Measurements from ENCODE around the gene CCDC121.
"Not testable (repeated sequence)": the region's sequence is repeated elsewhere in the genome, so short reads cannot be mapped to it uniquely, and the experiment has no call there.

Gene CCDC121

DNA sequence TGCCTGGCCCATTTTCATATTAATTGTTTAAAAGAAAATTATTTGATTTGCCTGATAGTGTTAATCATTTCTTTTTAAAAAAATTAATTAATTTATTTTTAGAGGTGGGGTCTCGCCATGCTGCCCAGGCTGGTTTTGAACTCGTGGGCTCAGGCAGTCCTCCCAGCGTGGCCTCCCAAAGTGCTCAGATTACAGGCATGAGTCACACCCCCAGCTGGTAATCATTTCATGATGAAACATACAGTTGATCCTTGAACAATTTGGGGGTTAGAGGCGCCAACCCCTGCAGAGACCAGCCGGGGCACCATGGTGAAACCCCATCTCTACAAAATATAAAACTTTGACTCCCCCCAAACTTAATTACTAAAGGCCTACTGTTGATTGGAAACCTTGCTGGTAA is 8.0 kb upstream of the CCDC121 start:
- no peak for DNase-seq
- ATAC-seq, result no peak

DNA sequence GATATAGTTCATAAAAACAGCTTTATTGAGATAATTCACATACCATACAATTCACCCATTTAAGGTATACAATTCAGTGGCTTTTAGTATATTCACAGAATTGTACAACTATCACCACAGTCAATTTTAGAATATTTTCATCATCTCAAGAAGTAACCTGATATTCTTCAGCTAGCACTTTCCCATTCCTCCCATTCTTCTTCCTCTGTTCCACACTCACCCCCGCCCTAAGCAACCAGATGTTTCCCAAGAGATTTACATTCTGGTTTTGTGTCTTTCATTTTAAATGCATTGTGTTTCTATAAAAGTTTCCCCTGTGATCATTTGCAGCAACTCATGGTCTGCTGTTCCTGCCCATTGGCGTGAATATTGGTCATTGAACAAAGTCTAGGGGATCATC is 5.5 kb upstream of the CCDC121 start:
- DNase-seq (no peak), ATAC-seq (no peak)

DNA sequence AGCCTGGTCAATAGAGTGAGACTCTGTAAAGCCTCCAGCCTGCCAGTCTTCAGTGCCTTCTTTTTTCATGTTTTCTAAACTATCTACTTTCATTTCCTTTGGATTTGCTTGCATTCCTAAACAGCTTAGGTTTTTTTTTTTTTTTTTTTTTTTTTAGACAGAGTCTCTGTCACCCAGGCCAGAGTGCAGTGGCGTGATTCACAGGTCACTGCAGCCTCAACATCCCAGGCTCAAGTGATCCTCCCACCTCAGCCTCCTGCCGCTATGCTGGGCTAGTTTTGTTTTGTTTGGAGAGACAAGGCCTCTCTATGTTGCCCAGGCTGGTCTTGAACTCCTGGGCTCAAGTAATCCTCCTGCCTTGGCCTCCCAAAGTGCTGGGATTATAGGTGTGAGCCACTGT is 1.4 kb upstream of the CCDC121 start:
- DNase-seq, ATAC-seq: not testable (repeated sequence)

DNA sequence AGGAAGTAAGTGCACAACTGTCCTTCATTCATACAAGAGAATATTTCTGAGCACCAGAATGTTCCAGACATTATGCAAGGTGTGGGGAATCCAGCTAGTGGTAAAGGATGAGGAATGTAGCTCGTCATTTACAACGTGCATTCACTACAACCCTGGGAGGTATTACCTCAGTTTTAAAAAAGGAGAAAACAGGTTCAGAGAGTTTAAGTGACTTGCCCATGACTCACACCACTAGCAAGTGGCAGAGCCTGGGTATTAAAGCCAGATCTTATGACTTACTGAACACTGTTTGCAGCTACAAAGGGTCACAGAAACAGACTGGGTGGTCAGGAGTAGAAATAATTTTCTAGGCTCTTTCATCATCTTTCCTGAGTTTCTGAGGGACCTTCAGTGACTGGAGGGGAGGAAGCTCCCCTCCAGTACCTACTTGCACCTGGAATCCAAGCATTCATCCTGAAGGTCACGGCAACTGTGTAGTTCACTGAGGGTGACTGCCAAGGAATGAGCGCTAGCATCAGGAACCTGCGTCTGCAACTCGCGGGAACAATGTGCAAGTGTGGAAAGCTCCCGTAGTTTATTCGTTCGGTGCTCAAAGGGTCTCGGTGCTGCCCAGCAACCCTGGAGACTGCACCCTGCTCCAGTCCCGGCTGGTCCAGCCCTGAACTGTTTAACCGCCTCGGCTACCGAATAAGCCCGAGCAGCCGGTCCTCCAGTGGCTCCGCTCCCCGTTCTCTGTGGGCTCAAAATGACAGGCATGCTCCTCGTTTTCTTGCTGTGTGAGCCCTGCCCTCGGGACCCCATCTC is 647 bp downstream of the CCDC121 start:
- no peak for DNase-seq

DNA sequence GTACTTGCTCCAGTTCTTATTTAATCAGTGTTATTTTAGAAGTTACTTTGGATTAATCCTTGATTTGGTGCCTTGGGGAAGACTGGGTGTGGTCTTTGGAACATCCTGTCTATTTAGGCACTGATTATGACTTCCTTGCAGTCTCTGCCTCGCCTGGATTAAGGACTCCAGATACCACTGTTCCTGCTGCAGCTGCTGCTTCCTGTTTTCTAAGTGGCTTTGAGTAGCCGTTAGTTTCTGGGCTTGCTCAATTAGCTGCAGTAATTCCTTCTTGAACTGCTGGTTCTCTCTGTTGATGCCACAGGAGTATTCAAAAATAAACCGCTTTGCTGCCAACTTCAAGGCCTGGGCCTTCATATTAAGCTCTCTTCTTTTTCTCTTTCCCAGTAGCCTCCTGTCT is 1.9 kb downstream of the CCDC121 start:
- not testable (repeated sequence) for DNase-seq, ATAC-seq

More for the DNA sequence above, 647 bp downstream of the CCDC121 start:
- peak; percentile 42 for ATAC-seq

DNA sequence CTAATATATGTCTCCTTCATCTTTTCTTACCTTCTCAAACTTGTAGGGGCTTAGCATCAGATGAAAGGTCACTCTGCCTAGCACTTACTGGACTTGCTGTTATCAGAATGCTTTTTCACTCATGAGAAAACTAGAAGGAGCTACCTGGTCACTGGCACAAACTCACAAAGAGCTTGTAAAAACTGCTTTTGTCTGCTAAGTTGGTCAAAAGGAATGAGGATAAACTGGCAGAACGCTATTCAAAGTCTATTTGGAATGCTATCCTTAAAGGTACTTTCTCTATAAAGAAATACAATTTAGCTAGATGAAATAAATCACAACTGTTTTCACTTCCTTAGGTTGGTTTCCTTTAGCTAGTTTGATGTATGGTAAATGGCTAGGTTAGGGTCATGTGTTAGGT is 2.5 kb downstream of the CCDC121 start:
- not testable (repeated sequence) for ATAC-seq, DNase-seq

DNA sequence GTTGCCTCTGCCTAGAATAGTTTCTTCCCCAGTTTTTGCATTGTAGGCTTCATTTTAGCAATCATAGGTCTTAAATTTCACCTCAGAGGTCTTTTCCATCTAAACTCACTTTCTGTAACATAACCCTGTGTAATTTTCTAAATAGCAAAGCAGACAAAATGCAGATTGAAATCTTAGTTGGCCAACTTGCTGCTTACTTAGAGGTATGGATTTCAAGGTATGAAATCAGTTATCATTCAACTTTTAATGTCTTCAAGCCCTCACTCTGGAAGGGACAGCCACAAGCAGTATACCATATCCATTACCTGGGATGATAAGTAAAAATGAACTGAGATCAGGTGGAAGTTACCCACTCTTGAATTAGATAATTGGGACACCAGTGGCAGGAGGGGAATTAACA is 3.9 kb downstream of the CCDC121 start:
- ATAC-seq (no peak), DNase-seq (no peak)

DNA sequence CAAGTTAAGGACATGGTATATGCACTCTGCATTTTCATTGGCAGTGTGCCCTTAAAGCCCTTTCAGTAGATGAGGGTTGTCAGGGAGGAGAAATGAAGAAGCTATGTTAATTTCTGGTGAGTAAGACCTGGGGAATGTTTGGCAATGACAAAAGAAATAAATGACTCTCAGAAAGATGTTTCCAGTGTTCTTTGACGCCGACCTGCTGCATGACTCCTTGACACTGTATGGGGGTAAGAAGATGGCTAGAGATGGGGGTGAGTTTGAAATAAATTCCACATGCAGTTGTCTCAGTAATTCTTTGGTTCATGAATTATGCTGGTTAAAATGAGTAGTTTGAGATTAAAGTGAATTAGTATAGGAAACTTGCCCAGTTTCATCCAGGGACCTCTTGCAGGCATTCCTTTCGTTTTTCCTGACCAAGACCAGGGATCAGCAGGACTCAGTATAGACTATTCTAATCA is 5.9 kb downstream of the CCDC121 start:
- DNase-seq (no peak), ATAC-seq (peak; percentile 38)

DNA sequence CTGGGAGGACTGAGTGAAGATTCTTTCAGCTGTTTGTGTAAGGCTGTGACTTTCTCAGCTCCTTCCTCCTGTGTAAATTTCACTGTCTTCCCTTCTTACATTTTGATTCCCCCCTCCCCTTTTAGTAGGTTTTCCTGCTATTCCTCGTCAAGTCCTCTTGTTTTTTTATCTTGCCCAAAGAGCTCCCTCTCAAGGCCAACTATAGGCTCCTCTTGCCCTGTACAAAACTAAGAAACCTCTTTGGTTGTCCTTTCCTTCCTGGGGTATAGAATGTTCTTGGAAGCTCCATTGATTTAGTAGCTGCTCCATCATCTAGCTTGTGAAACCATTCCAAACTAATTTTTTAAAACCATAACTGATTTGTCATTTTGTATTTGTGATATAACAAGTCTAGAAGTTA is 7.3 kb downstream of the CCDC121 start:
- ATAC-seq (no peak), DNase-seq (no peak)

DNA sequence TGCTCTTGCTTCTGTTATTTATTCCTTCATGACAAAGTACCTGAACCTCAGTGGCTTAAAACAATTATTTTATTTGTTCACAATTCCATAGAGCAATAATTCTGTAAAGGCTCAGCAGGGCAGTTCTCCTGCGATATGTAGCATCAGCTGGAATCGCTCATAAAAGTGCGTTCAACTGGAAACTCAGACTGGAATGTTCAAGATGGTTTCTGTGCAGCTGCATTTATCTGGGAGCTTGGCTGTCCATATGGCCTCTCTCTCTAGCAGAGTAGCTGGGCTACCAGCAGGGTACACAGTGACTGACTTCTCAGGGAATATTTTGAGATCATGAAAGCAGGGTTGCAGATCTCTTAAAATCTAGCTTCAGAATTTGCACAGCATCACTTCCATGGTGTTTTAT is 13.5 kb downstream of the CCDC121 start:
- no peak for DNase-seq
- ATAC-seq, result no peak

DNA sequence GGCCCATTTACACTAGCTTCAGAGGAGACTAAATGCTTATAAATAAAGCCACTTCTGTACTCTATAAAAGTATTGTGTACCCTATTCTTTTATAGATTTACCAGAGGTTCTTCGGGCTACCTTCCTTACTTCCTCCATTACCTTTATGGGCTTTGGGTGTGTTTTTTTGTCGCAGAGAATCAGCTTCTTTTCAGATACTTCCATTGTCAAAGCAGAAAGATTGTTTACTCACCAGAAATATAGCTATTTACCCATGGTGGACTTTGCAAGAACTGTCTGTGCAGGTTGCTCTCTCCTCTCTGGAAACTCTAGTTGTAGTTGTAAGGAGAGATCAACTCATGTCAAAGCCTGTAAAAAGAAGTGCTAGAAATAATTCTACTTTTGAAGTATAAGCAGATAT is 14.8 kb downstream of the CCDC121 start:
- ATAC-seq, result no peak
- no peak for DNase-seq

DNA sequence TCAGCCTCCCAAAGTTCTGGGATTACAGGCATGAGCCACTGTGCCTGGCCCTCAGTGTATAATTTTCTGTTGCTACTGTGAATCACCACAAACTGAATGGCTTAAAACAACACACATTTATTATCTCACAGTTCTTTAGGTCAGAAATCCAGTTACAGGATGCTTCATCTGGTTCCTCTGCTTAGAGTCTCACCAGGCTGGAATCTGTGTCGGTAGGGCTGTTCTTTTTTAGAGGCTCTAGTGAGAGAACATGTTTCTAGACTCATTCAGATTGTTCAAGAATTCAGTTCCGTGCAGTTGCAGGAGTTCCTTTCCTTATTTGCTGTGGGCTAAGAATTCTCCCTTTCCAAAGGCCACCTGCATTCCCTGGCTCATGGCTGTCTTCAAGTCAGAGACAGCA is 22.2 kb downstream of the CCDC121 start:
- ATAC-seq (no peak), DNase-seq (no peak)

DNA sequence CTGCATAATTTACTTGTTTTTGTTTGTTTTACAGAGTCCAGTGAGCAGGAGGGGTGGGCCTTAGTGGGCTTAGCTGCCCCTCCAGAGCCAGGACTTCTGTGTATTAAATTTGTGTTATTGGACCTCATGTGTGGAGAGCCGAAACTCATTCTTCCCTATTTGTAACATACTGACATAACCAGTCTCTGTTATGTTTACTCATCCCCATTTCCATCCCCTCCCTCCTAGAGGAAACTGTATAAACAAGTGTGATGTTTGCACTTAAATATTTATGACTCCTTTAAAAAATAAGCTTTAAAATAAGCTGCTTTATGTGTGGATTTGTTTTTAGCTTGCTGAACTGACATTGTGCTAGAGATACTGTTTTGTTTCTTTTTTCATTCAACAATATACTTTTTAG is 32.2 kb downstream of the CCDC121 start:
- DNase-seq (no peak), ATAC-seq (no peak)

DNA sequence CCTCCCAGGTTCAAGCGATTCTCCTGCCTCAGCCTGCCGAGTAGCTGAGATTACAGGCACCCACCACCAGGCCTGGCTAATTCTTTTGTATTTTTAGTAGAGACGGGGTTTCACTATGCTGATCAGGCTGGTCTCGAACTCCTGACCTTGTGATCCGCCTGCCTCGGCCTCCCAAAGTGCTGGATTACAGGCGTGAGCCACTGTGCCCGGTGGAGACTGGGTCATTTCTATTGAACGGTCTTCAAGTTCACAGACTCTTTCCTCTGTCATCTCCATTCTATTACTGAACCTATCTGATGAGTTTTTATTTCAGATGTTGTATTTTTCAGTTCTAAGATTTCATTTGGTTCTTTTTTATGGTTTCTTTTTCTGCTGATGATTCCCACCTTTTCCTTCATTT is 33.4 kb downstream of the CCDC121 start:
- not testable (repeated sequence) for ATAC-seq, DNase-seq

DNA sequence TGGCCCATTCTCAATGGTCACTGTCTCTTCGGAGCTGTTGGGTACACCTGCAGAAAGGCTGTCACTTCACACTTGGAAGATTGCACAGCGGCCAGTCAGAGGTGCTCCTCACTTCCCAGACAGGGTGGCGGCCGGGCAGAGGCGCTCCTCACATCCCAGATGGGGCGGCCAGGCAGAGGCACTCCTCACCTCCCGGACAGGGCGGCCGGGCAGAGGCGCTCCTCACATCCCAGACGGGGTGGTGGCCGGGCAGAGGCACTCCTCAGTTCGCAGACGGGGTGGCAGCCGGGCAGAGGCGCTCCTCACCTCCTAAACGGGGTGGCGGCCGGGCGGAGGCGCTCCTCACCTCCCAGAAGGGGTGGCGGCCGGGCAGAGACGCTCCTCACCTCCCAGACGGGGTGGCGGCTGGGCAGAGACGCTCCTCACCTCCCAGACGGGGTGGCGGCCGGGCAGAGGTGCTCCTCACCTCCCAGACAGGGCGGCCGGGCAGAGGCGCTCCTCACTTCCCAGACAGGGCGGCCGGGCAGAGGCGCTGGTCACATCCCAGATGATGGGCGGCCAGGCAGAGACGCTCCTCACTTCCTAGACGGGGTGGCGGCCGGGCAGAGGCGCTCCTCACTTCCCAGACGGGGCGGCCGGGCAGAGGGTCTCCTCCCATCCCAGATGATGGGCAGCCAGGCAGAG is 34.6 kb downstream of the CCDC121 start:
- not testable (repeated sequence) for DNase-seq, ATAC-seq

DNA sequence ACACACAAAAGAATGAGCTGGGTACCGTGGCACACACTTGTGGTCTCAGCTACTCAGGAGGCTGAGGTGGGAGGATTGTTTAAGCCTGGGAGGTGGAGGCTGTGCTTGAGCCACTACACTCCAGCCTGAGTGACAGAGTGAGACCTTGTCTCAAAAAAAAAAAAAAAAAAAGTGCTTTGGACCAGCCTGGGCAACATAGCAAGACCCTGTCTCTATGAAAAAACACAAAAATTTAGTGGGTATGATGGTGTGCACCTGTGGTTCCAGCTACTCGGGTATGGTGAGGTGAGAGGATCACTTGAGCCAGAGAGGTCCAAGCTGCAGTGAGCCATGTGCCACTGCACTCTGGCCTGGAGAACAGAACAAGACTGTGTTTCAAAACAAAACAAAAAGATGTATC is 35.6 kb downstream of the CCDC121 start:
- no peak for ATAC-seq
- DNase-seq, result no peak

DNA sequence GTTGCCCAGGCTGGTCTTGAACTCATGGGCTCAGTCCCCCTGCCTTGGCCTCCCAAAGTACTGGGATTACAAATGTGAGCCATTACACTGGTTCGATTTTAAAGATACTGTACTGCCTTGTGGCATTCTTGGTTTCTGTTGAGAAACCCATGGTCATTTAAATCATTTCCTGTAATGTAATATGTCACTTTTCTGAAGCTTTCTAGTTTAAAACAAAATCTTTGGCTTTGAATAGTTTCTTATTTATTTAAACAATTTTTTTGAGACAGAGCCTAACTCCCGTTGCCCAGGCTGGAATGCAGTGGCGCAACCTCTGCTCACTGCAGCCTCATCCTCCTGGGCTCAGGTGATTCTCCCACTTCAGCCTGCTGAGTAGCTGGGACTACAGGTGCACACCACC is 37.1 kb downstream of the CCDC121 start:
- DNase-seq (no peak), ATAC-seq (no peak)

DNA sequence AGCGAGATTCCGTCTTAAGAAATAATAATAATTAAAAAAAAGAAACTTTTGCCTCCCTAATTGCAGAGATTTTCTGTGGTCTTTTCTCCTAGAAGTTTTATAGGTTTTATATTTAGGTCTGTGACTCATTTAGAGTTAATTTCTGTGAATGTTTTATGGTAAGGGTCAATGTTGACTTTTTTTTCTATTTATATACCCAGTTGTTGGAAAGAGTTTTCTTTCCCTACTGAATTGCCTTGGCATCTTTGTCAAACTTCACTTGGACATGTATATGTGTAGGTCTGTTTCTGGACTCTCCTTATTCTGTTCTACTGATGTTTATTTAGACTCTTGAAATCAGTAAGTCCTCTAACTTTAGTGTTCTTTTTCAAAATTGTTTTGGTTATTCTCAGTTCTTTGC is 40.5 kb downstream of the CCDC121 start:
- ATAC-seq (no peak), DNase-seq (no peak)

DNA sequence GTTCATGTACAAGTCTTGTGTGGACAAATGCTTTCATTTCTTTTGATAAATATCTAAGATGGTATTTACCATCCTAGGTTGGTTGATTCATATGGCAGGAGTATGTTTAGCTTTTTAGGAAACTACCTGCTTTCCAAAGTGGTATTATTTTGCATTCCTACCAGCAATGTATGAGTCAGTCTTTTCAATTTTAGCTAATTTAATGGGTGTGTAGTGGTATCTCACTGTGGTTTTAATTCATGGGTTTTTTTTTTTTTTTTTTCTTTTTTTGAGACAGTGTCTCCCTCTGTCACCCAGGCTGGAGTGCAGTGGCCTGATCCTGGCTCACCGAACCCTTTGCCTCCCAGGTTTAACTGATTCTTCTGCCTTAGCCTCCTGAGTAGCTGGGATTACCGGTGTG is 41.8 kb downstream of the CCDC121 start:
- ATAC-seq (peak; percentile 56), DNase-seq (peak; percentile 11)

DNA sequence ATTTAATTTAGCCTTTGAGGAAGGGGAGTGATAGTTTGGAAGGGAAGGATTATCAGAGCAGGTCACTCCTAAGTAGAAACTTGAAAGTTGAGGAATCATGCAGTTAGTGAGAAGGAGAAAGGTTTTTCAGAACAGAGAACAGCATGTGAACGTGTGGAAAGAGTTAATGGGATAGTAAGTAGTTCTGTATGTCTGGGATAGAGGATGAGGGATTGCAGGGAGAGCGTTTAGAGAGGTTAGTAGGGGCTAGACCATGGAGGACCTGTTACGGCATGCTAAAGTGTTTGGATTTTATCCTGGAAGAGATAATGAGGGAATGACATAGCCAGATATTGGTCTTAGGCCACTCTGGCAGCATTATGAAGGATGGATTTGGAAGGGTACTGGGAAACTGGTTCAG is 44.2 kb downstream of the CCDC121 start:
- no peak for DNase-seq
- no peak for ATAC-seq

DNA sequence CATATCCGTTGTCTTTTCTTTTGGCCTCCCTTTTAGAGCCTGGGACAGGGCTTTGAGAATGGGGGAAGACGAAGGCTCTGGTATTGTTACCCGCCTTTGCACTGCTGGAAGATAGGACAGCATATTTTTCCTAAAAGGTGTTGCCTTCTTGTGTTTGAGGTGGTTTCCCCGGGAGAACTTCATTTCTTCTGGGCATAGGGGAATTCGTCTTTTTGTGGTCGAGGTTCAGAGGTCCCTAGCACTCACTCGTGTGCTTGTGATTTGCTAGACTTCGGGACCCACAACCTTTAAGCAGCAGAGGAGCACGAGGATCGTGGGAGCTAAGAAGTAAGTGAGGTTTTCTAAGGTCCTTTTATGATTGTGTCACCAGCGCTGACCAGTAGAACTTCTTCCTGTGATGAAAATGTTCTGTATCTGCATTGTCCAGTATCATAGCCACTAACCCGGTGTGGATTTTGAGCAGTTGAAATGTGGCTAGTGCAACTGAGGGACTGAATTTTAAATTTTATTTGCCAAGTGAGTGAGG is 45.4 kb downstream of the CCDC121 start:
- DNase-seq, result no peak
- ATAC-seq, result no peak

DNA sequence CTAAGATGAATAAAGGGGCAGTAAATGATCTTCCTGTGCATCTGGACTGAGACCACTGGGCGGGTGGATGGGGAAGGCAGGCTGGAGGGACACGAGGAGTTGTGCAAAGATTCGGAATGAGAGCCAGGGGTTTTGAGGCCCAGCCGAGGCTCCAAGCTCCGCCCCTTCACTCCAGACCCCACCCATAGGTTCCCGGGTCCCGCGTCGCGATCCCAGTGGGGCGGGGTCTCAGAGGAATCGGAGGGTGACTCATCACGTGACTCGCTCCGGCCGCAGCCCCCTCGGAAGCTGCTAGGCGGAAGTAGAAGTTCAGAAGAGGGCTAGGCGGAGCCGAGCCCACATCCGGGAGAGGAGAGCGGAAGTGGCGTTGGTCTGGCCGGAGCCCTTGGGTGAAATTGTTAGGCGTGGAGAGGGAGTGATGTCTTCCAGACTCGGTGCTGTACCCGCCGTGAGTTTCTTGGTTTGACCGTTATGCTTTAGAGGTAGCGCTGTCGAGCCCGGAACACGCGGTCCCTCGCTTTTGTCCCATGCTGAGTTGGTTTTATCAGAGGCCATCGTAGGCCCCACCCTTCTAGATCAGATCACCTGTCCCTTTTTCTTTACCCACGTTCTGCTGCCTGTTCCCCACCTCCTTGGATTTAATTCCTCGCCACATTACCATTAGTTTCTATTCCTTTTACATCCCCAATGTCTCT is 46.0 kb downstream of the CCDC121 start, which contains the start of gene ZNF512:
Gene ZNF512, plus strand, starts transcription at position 348 of the 695 bp plus-strand sequence. Its CDS starts 71 bp downstream, at position 419.
- DNase-seq (peak; percentile 89), ATAC-seq (peak; percentile 85)
